Neural crest cell (in vitro differentiated cells): ENCODE results near the gene RTL1. TPM values are rescaled to one million over a fixed set of nuclear protein-coding genes. Genes with fewer than 3 reads are reported as not detected.

Experiments
- DNase-seq: peaks from one replicate; pipeline ENCODE4 v3.0.0; 2021; ENCODE audit warnings: low read depth, mixed read lengths, low spot score
- H3K27ac Mint-ChIP-seq: one replicate; pipeline ENCODE4 v1.8.0; 2021; ENCODE audit warnings: mild to moderate bottlenecking, mixed read lengths; ENCODE audit not compliant: unreplicated experiment
- H3K27me3 Mint-ChIP-seq: 2 replicates; pipeline ENCODE4 v1.8.0; 2021; ENCODE audit warnings: low read depth, mild to moderate bottlenecking, mixed read lengths
- H3K36me3 Mint-ChIP-seq: 2 replicates; pipeline ENCODE4 v1.8.0; 2021; ENCODE audit warnings: low read depth, mild to moderate bottlenecking, mixed read lengths
- H3K4me1 Mint-ChIP-seq: 2 replicates; pipeline ENCODE4 v1.8.0; 2021; ENCODE audit warnings: mixed read lengths
- H3K4me3 Mint-ChIP-seq: one replicate; pipeline ENCODE4 v1.8.0; 2021; ENCODE audit warnings: mild to moderate bottlenecking, mixed read lengths
- H3K9me3 Mint-ChIP-seq: 2 replicates; pipeline ENCODE4 v1.8.0; 2021; ENCODE audit warnings: mixed read lengths
- total RNA-seq: library from RNA; stranded (reverse); gene quantifications from 2 replicates; pipeline ENCODE4 v1.2.1, GENCODE V29; 2021
- TF ChIP-seq, protein P1 (sequence below): fragments of 200-600 bp; sonication (generic); conservative IDR thresholded peaks from 2 replicates; pipeline ENCODE4 v1.5.0; 2021; ENCODE audit warnings: antibody characterized with exemption, mild to moderate bottlenecking

Gene RTL1
- total RNA-seq, 1 donor from 2014 or later = 0.09 TPM

DNA sequence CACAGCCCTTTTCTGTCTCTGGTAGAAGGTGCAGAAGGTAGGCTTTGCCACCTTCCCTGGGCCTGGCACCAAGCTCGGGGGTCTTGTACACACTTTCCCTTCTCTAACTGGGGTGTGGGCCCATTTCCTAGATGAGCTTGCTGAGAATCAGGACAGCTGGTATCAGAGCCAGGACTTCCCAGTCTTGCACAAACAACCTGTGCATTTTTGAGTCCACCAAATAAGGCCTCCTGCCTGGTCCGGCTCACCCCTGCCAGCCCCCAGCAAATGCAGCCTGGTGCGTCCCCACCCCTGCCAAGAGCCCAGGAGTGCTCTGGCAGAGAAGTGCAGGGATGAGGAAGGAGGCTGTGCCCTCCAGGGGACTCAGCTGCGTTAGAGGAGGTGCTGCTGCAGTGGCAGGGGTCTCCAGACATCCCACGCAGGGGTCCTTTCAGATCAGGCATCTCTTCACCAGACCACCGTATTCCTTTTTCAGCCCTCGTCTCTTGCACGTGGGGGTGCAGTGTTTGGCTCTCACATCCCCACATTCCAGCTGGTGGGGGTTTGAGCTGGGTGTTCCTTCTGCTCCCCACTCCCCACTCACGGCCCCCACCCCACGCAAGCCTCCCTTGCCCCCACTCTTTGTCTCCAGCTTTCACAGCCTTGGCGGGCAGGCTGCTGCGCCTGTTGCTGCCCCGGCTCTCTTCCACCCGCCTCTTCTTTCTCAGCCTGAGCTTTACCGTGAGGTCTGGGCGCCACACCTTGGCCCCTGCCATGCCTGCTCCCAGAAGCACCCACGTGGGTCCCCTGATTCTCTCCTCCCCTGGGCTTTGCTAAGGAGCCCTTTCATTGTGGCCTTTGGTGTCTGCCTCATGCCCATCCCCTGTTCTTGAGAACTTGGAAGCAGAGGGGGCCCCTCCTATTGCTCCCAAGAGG, 45.3 kb downstream of the RTL1 start:
- H3K4me1 Mint-ChIP-seq = peaks cover 21% of the 10 kb centered on the region
- no peaks in the 10 kb centered on the region for H3K27me3 Mint-ChIP-seq
- no peak overlapping the region for H3K4me3 Mint-ChIP-seq
- TF ChIP-seq, protein P1, sequence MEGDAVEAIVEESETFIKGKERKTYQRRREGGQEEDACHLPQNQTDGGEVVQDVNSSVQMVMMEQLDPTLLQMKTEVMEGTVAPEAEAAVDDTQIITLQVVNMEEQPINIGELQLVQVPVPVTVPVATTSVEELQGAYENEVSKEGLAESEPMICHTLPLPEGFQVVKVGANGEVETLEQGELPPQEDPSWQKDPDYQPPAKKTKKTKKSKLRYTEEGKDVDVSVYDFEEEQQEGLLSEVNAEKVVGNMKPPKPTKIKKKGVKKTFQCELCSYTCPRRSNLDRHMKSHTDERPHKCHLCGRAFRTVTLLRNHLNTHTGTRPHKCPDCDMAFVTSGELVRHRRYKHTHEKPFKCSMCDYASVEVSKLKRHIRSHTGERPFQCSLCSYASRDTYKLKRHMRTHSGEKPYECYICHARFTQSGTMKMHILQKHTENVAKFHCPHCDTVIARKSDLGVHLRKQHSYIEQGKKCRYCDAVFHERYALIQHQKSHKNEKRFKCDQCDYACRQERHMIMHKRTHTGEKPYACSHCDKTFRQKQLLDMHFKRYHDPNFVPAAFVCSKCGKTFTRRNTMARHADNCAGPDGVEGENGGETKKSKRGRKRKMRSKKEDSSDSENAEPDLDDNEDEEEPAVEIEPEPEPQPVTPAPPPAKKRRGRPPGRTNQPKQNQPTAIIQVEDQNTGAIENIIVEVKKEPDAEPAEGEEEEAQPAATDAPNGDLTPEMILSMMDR = no peak
- DNase-seq = no peak
- H3K27ac Mint-ChIP-seq = no peak overlapping the region
- H3K9me3 Mint-ChIP-seq = no peaks in the 10 kb centered on the region
- H3K36me3 Mint-ChIP-seq = no peaks in the 10 kb centered on the region

DNA sequence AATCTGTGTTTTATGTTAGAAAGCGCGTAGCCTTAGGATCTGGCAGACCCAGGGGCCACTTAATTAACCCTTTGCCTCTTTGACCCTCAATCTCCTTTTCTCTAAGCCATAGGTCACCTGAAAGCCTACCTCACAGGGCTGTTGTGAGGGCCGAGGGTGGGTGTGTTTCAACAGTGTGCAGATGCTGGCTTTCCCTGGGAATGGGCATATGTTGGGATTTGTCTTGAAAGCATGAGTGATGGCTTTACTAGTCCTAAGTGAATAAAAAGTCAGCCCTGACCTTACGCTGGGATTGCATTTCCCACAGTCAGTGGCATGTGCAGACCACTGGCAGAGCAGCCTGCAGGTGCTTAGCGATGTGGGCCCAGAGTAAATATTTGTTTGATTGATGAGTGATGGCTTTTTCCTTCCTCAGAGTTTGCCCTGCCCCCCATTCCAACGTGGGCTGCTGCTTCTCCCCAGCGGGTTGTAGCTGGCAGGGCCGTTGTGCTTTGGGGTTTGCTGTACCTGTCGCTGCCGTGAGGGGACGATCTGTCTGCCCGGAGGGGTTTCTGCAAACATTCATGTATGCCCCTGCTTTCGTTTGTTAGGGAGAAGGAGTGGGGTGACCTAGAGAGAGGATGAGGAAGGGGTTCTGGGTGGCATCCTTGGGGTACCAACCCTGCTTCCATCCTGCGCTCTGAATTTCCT, 46.1 kb downstream of the RTL1 start:
- H3K9me3 Mint-ChIP-seq = no peaks in the 10 kb centered on the region
- no peaks in the 10 kb centered on the region for H3K36me3 Mint-ChIP-seq
- H3K27me3 Mint-ChIP-seq = no peaks in the 10 kb centered on the region
- TF ChIP-seq, protein P1 = no peak
- DNase-seq = no peak
- H3K4me1 Mint-ChIP-seq = peaks cover 21% of the 10 kb centered on the region
- no peak overlapping the region for H3K27ac Mint-ChIP-seq
- no peak overlapping the region for H3K4me3 Mint-ChIP-seq

DNA sequence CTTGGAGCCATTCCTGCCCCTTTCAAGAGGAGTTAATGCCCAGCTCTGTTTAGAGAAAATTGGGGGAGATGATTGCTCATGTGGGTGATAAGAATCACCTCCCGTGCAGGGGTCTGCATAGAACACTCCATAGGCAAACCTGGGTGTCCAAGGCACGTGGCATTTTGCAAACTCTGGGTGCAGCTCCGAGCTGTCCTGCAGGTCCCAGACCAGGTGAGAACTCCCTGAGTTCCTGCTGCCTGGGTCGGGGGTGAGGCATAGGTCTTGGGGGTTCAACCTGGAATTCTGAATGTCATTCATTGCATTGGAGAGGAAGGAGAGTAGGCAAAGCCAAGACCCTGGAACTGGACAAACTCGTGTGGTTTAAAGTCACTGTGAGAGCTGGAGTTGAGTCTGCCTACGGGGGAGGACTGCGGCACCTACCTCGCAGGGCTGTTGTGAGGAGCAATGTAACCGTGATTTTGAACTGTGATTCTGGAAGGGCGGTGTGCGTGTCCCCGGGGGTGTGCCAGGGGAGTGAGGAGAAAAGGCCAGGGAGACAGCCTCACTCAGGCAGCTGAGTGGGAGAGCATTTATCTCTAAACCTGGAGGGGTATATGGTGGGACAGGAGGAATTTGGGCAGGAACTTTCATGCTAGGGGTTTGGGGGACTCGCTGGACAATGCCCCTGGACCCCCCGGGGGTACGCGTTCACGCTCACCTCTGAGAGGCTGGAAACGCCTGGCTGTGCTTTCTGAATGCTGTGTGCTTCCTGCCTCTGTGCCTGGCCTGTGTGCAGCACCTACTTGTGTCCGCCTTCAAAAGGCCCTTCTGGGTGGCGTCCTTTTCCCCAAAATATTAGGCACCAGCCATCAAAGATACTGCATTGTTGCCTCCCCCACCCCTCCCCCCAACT, 47.2 kb downstream of the RTL1 start:
- TF ChIP-seq, protein P1 = no peak
- Mint-ChIP-seq H3K4me1 (peaks cover 25% of the 10 kb centered on the region), H3K9me3 (no peaks in the 10 kb centered on the region), H3K4me3 (no peak overlapping the region), H3K36me3 (no peaks in the 10 kb centered on the region), H3K27me3 (no peaks in the 10 kb centered on the region), H3K27ac (no peak overlapping the region)
- DNase-seq = no peak

DNA sequence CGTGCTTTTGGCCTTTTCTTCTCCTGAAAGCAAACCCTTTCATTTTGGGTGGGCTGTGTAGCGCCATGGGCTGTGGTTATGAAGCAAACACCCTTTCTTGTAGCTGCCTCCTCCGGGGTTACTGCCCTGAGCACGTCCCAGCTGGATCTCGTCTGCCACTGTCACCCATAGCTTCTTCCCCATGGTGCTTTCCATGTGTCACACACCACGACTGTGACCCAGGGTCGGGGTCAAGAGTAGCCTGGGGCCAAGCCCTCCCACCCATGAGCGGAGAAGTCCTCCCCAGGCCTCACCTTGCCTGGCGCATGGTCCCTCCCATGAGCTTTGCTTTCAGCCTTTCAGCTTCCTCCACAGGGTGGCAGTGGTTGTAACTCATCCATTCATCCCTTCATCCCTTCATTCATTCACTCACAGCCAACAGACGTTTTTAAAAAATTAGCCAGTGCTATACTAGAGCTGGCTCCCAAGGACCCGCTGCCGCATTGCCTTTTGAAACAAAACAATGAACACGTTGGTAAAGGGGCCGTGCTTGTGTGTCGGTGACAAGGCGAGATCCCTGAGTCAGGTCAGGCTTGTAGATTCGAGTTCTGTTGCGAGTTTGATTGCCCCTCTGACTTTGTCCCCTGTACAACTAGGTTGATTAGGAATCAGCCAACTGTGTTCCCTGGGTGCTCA, 48.1 kb downstream of the RTL1 start:
- H3K27ac Mint-ChIP-seq = no peak overlapping the region
- no peak for DNase-seq
- no peaks in the 10 kb centered on the region for H3K36me3 Mint-ChIP-seq
- H3K4me3 Mint-ChIP-seq = no peak overlapping the region
- H3K4me1 Mint-ChIP-seq = peaks cover 25% of the 10 kb centered on the region
- H3K9me3 Mint-ChIP-seq = no peaks in the 10 kb centered on the region
- H3K27me3 Mint-ChIP-seq = no peaks in the 10 kb centered on the region
- TF ChIP-seq, protein P1 = no peak

DNA sequence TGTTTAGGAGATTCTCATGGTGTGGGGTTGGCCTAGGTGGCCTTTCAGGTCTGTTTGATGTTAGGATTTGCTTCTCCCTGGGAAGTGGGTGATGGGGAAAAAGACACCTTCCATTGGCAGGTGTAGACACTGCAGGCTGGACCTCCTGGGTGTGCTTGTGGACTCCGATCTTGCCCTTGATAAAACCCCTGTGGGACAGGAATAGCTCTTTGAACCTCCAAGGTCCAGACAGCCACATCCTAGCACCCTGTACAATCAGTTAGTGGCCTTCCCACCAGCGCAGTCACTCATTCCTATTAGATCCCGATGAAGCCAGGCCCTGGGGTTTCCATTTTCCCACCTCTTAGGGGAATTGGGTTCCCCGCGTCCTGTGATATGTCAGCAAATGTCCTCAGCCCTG, 49.1 kb downstream of the RTL1 start:
- Mint-ChIP-seq H3K9me3 (no peaks in the 10 kb centered on the region), H3K27ac (no peak overlapping the region), H3K4me1 (peaks cover 25% of the 10 kb centered on the region), H3K27me3 (no peaks in the 10 kb centered on the region), H3K36me3 (no peaks in the 10 kb centered on the region), H3K4me3 (no peak overlapping the region)
- TF ChIP-seq, protein P1 = no peak
- no peak for DNase-seq
